HL-60 (cell line): ENCODE measurements around the gene BDP1.
"Not testable (repeated sequence)": the region's sequence is repeated elsewhere in the genome, so short reads cannot be mapped to it uniquely, and the experiment has no call there.

Source experiments
- DNase-seq, 2 experiments: peaks; one replicate each; pipeline ENCODE4 v3.0.0-alpha.2; 2010 to 2020; ENCODE audit warnings: low read depth in 1 of 2, low spot score in 1 of 2
- H3K27ac ChIP-seq: fragments of 250-450 bp; sonication (Bioruptor Pico); replicated peaks from 2 replicates; pipeline ENCODE4 v1.5.1; 2020; ENCODE audit warnings: mild to moderate bottlenecking, moderate library complexity
- H3K27me3 ChIP-seq: fragments of 250-450 bp; sonication (Bioruptor Pico); 2 replicates; pipeline ENCODE4 v1.5.1; 2021; ENCODE audit warnings: mild to moderate bottlenecking, moderate library complexity; ENCODE audit not compliant: insufficient read depth, poor library complexity, severe bottlenecking
- H3K4me3 ChIP-seq: replicated peaks from 2 replicates; pipeline ENCODE4 v1.5.1; 2011; ENCODE audit warnings: mild to moderate bottlenecking, control low read depth, low read length; ENCODE audit not compliant: insufficient read depth
- CTCF ChIP-seq: IDR thresholded peaks from one replicate; pipeline ENCODE4 v1.5.1; 2011; ENCODE audit warnings: low read length, control low read depth, inconsistent platforms; ENCODE audit not compliant: insufficient read depth
- GABPA ChIP-seq: IDR thresholded peaks from 2 replicates; pipeline ENCODE4 v1.6.1; 2012; ENCODE audit warnings: low read depth
- POLR2AphosphoS5 ChIP-seq: IDR thresholded peaks from 2 replicates; pipeline ENCODE4 v1.6.1; 2012; ENCODE audit warnings: low read depth
- REST ChIP-seq: IDR thresholded peaks from 2 replicates; pipeline ENCODE4 v1.6.1; 2012; ENCODE audit warnings: low read depth; ENCODE audit not compliant: insufficient replicate concordance
- SPI1 ChIP-seq: IDR thresholded peaks from 2 replicates; pipeline ENCODE4 v1.6.1; 2012; ENCODE audit warnings: low read depth, mild to moderate bottlenecking, borderline replicate concordance

BDP1 gene

GRCh38 chr5:71503536-71503935 lies 48.1 kb downstream of the BDP1 start:
- DNase-seq = no peak
- no peak overlapping the region for H3K27ac ChIP-seq
- TF ChIP-seq POLR2AphosphoS5 = no peak
- no peak for TF ChIP-seq REST
- TF ChIP-seq CTCF = no peak
- no peak for TF ChIP-seq GABPA
- no peak for TF ChIP-seq SPI1
- H3K4me3 ChIP-seq = no peak overlapping the region
- H3K27me3 ChIP-seq = no peaks in the 10 kb centered on the region

- Histone ChIP-seq H3K27me3 (no peaks in the 10 kb centered on the region), H3K4me3 (no peak overlapping the region), H3K27ac (no peak overlapping the region)
- DNase-seq = no peak
- no peak for TF ChIP-seq SPI1
- TF ChIP-seq POLR2AphosphoS5 = no peak
- no peak for TF ChIP-seq GABPA
- no peak for TF ChIP-seq REST
- TF ChIP-seq CTCF = no peak
Measured at GRCh38 chr5:71522151-71522550, 66.7 kb downstream of the BDP1 start.

- H3K4me3 ChIP-seq, DNase-seq, H3K27me3 ChIP-seq, H3K27ac ChIP-seq: not testable (repeated sequence)
Measured at GRCh38 chr5:71525611-71526010, 70.2 kb downstream of the BDP1 start.

GRCh38 chr5:71528206-71528605 lies 72.8 kb downstream of the BDP1 start:
- H3K4me3 ChIP-seq = no peak overlapping the region
- H3K27ac ChIP-seq = no peak overlapping the region
- no peaks in the 10 kb centered on the region for H3K27me3 ChIP-seq
- DNase-seq = no peak
- TF ChIP-seq SPI1 (no peak), REST (no peak)
